HL-60 (cell line): Measurements from ENCODE around the gene GABBR2.

Source experiments
- CTCF ChIP-seq: IDR thresholded peaks from one replicate; pipeline ENCODE4 v1.5.1; 2011; ENCODE audit warnings: low read length, control low read depth, inconsistent platforms; ENCODE audit not compliant: insufficient read depth
- POLR2AphosphoS5 ChIP-seq: IDR thresholded peaks from 2 replicates; pipeline ENCODE4 v1.6.1; 2012; ENCODE audit warnings: low read depth

- no peak for TF ChIP-seq POLR2AphosphoS5
- TF ChIP-seq CTCF = no peak
These were observed 20.8 kb downstream of the GABBR2 start for GRCh38 chr9:98687911-98688310.
